Astrocyte (in vitro differentiated cells and primary cell): Measurements from ENCODE around the gene TRIM10. TPM values are rescaled to one million over a fixed set of nuclear protein-coding genes. Genes with fewer than 3 reads are reported as not detected.

Experiments used
- DNase-seq: peaks from one replicate; pipeline ENCODE4 v3.0.0-alpha.2; 2010; ENCODE audit warnings: low read depth
- FAIRE-seq: peaks from 2 replicates; lab custom pipeline; 2011; peaks lifted over from hg19 to GRCh38; lab: Jason Lieb, UNC
- H2AFZ ChIP-seq: 2 replicates; pipeline ENCODE4 v1.6.0; 2012; ENCODE audit warnings: low read depth, low read length, inconsistent platforms
- H3K27ac ChIP-seq: 2 replicates; pipeline ENCODE4 v1.5.1; 2011; ENCODE audit warnings: low read depth, low read length, inconsistent platforms
- H3K27me3 ChIP-seq: 2 replicates; pipeline ENCODE4 v1.6.0; 2011; ENCODE audit warnings: low read length, inconsistent platforms; ENCODE audit not compliant: insufficient read depth
- H3K36me3 ChIP-seq: 2 replicates; pipeline ENCODE4 v1.5.1; 2011; ENCODE audit warnings: low read length, inconsistent platforms; ENCODE audit not compliant: insufficient read depth
- H3K4me1 ChIP-seq: 2 replicates; pipeline ENCODE4 v1.5.1; 2011; ENCODE audit warnings: low read length, inconsistent platforms; ENCODE audit not compliant: insufficient read depth
- H3K4me2 ChIP-seq: 2 replicates; pipeline ENCODE4 v1.6.0; 2012; ENCODE audit warnings: low read length, inconsistent platforms
- H3K4me3 ChIP-seq: 2 replicates; pipeline ENCODE4 v1.5.1; 2011; ENCODE audit warnings: low read depth, mild to moderate bottlenecking, low read length, inconsistent platforms; ENCODE audit not compliant: insufficient read depth
- H3K79me2 ChIP-seq: 2 replicates; pipeline ENCODE4 v1.6.0; 2012; ENCODE audit warnings: mild to moderate bottlenecking, low read length, inconsistent platforms; ENCODE audit not compliant: insufficient read depth
- H3K9ac ChIP-seq: 2 replicates; pipeline ENCODE4 v1.6.0; 2012; ENCODE audit warnings: mild to moderate bottlenecking, low read length, inconsistent platforms
- H3K9me3 ChIP-seq: 2 replicates; pipeline ENCODE4 v1.5.1; 2012; ENCODE audit warnings: low read depth, mild to moderate bottlenecking, low read length, inconsistent platforms; ENCODE audit not compliant: insufficient read depth
- H4K20me1 ChIP-seq: 2 replicates; pipeline ENCODE4 v1.6.0; 2012; ENCODE audit warnings: low read length, inconsistent platforms; ENCODE audit not compliant: insufficient read depth
- H3K27ac Mint-ChIP-seq: one replicate; pipeline ENCODE4 v1.8.0; 2021; ENCODE audit warnings: mild to moderate bottlenecking, mixed read lengths; ENCODE audit not compliant: unreplicated experiment
- H3K27me3 Mint-ChIP-seq: one replicate; pipeline ENCODE4 v1.8.0; 2021; ENCODE audit warnings: low read depth, mixed read lengths; ENCODE audit not compliant: unreplicated experiment
- H3K36me3 Mint-ChIP-seq: one replicate; pipeline ENCODE4 v1.8.0; 2021; ENCODE audit warnings: low read depth, mixed read lengths; ENCODE audit not compliant: unreplicated experiment
- H3K4me1 Mint-ChIP-seq: one replicate; pipeline ENCODE4 v1.8.0; 2021; ENCODE audit warnings: low read depth, mixed read lengths; ENCODE audit not compliant: unreplicated experiment
- H3K4me3 Mint-ChIP-seq: one replicate; pipeline ENCODE4 v1.8.0; 2021; ENCODE audit warnings: mild to moderate bottlenecking, moderate library complexity, mixed read lengths; ENCODE audit not compliant: unreplicated experiment
- H3K9me3 Mint-ChIP-seq: one replicate; pipeline ENCODE4 v1.8.0; 2021; ENCODE audit warnings: mild to moderate bottlenecking, mixed read lengths; ENCODE audit not compliant: unreplicated experiment
- EZH2 ChIP-seq: IDR thresholded peaks from 2 replicates; pipeline ENCODE4 v1.6.1; 2012; ENCODE audit warnings: mild to moderate bottlenecking, low read length, inconsistent platforms; ENCODE audit not compliant: insufficient read depth
- total RNA-seq: library from RNA; stranded (reverse); gene quantifications from 2 replicates; pipeline ENCODE4 v1.2.1, GENCODE V29; 2021
- TF ChIP-seq, protein P1 (sequence below): IDR thresholded peaks from 2 replicates; pipeline ENCODE4 v1.5.1; 2011; ENCODE audit warnings: low read depth, mild to moderate bottlenecking, inconsistent platforms, low read length, moderate library complexity; ENCODE audit not compliant: insufficient read depth

The TRIM10 gene
- total RNA-seq, 1 donor from 2014 or later = not detected

GRCh38 chr6:30194797-30195690, 34.0 kb upstream of the TRIM10 start:
- Histone ChIP-seq H3K9me3 (no peaks in the 10 kb centered on the region), H3K79me2 (no peaks in the 10 kb centered on the region), H3K4me3 (no peak overlapping the region), H3K27me3 (no peaks in the 10 kb centered on the region), H3K36me3 (peaks cover 14% of the 10 kb centered on the region), H3K9ac (no peak overlapping the region), H3K4me1 (no peaks in the 10 kb centered on the region), H3K4me2 (no peak overlapping the region), H2AFZ (no peak overlapping the region), H3K27ac (no peak overlapping the region), H4K20me1 (peaks cover 38% of the 10 kb centered on the region)
- peaks cover 20% of the 10 kb centered on the region for H3K4me1 Mint-ChIP-seq
- no peaks in the 10 kb centered on the region for H3K9me3 Mint-ChIP-seq
- no peaks in the 10 kb centered on the region for H3K27me3 Mint-ChIP-seq
- no peak overlapping the region for H3K27ac Mint-ChIP-seq
- no peak for DNase-seq
- H3K4me3 Mint-ChIP-seq = no peak overlapping the region
- TF ChIP-seq, protein P1, sequence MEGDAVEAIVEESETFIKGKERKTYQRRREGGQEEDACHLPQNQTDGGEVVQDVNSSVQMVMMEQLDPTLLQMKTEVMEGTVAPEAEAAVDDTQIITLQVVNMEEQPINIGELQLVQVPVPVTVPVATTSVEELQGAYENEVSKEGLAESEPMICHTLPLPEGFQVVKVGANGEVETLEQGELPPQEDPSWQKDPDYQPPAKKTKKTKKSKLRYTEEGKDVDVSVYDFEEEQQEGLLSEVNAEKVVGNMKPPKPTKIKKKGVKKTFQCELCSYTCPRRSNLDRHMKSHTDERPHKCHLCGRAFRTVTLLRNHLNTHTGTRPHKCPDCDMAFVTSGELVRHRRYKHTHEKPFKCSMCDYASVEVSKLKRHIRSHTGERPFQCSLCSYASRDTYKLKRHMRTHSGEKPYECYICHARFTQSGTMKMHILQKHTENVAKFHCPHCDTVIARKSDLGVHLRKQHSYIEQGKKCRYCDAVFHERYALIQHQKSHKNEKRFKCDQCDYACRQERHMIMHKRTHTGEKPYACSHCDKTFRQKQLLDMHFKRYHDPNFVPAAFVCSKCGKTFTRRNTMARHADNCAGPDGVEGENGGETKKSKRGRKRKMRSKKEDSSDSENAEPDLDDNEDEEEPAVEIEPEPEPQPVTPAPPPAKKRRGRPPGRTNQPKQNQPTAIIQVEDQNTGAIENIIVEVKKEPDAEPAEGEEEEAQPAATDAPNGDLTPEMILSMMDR = no peak
- TF ChIP-seq EZH2 = no peak
- no peak for FAIRE-seq
- peaks cover 37% of the 10 kb centered on the region for H3K36me3 Mint-ChIP-seq

- Mint-ChIP-seq H3K4me1 (peaks cover 16% of the 10 kb centered on the region), H3K4me3 (no peak overlapping the region), H3K9me3 (no peaks in the 10 kb centered on the region), H3K27me3 (no peaks in the 10 kb centered on the region), H3K27ac (no peak overlapping the region), H3K36me3 (peaks cover 36% of the 10 kb centered on the region)
- Histone ChIP-seq H3K4me3 (no peak overlapping the region), H4K20me1 (peaks cover 21% of the 10 kb centered on the region), H3K27ac (no peak overlapping the region), H2AFZ (no peak overlapping the region), H3K27me3 (no peaks in the 10 kb centered on the region), H3K4me2 (no peak overlapping the region), H3K36me3 (peaks cover 32% of the 10 kb centered on the region), H3K9me3 (no peaks in the 10 kb centered on the region), H3K4me1 (no peaks in the 10 kb centered on the region), H3K79me2 (no peaks in the 10 kb centered on the region), H3K9ac (no peak overlapping the region)
- FAIRE-seq (no peak), DNase-seq (no peak)
- no peak for TF ChIP-seq EZH2
- TF ChIP-seq, protein P1 = no peak
Measured at GRCh38 chr6:30192076-30192475, 31.1 kb upstream of the TRIM10 start.

DNA sequence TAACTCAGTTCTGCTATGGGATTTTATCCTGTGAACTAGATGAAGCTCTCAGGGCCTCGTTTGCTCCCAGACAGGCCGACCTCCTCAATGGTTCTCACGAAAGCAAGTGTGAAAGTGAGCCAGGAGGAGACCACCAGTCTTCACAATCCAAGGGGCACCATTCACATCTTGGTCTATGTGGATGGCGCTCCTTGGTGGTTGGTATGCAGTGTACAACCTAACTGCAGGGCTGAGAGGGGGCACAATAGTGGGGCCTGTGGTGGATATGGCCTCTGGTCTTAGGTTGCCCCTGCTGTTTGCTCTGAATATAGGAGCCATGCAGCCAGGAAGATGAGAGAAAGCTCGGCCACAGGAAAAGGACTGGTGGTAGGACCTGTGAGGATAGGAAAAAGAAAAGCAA, 27.5 kb upstream of the TRIM10 start:
- H3K27ac Mint-ChIP-seq = no peak overlapping the region
- H3K36me3 ChIP-seq = peaks cover 39% of the 10 kb centered on the region

More for the DNA sequence above, 27.5 kb upstream of the TRIM10 start:
- H3K4me3 Mint-ChIP-seq = no peak overlapping the region
- H3K4me2 ChIP-seq = no peak overlapping the region
- H3K4me3 ChIP-seq = no peak overlapping the region
- H4K20me1 ChIP-seq = peaks cover 16% of the 10 kb centered on the region
- H3K9ac ChIP-seq = no peak overlapping the region
- no peaks in the 10 kb centered on the region for H3K27me3 Mint-ChIP-seq
- H3K27ac ChIP-seq = no peak overlapping the region
- H3K9me3 ChIP-seq = no peaks in the 10 kb centered on the region
- H3K27me3 ChIP-seq = no peaks in the 10 kb centered on the region
- no peaks in the 10 kb centered on the region for H3K79me2 ChIP-seq
- H3K4me1 Mint-ChIP-seq = peaks cover 12% of the 10 kb centered on the region
- TF ChIP-seq, protein P1 = no peak
- TF ChIP-seq EZH2 = no peak
- H3K9me3 Mint-ChIP-seq = peaks cover 3% of the 10 kb centered on the region
- H3K4me1 ChIP-seq = no peaks in the 10 kb centered on the region
- DNase-seq = no peak
- no peak overlapping the region for H2AFZ ChIP-seq
- FAIRE-seq = no peak
- H3K36me3 Mint-ChIP-seq = peaks cover 50% of the 10 kb centered on the region
